HG03457 (cell line): ENCODE measurements around the gene SF3B3.
"Not testable (repeated sequence)": the region's sequence is repeated elsewhere in the genome, so short reads cannot be mapped to it uniquely, and the experiment has no call there.

Experiments
- ATAC-seq: cut with Tn5 transposase; IDR thresholded peaks from one replicate; pipeline ENCODE4 v1.9.1; 2021; ENCODE audit warnings: moderate number of reproducible peaks; ENCODE audit not compliant: unreplicated experiment

Gene SF3B3

GRCh38 chr16:70612931-70613330 lies 89.3 kb downstream of the SF3B3 start:
- no peak for ATAC-seq

DNA sequence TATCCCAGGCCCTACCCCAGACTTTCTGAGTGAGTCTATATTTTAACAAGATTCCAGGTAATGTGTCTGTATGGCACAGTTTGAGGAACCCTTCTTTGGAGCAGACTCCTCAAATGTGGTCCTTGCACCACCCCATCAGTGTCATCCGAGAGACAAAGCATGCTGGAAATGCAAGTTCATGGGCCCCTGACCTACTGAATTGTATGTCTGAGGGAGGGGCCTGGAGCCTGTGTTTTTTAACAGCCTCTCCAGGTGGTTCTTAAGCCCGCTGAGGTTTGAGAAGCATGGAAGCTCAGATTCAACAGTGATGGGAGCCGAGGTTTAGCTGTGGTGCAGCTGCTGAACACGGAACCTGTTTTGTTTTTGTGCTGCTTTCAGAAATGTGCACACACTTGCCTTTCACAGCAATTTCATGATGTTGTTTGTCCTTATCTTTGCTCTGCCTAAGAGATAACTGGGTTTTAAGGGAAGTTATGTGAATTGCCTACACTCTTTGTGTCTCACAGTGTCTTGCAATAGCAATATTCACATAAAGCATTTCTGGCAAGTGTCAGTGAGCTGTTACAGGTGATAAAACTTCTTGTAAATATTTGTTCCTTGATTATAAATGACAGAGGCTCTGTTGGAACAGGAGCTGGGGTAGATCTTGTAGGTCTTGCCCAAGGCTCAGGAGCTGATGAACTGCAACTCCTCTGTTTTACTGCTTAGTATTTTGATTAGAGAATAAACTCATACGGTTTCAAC lies 90.8 kb downstream of the SF3B3 start:
- no peak for ATAC-seq

DNA sequence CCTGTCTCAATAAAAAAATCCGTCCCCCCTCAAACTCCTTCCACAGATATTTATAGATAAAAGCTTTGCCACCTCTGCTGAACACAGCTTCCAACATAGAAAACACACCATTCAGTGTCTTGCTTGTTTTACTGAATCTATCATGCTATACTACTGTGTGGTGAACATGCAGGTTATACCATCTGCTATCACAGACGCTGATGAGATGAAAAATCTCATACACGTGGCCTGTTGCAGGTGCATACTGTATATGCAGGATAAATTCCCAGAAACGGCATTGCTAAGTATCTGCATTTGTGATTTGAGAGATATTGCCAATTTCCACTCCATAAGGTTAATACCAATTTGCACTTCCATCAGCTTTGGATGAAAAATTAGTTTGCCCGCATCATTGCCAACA lies 92.3 kb downstream of the SF3B3 start:
- no peak for ATAC-seq

- ATAC-seq = not testable (repeated sequence)
These were observed 98.2 kb downstream of the SF3B3 start for GRCh38 chr16:70621864-70622263.
